Choroid plexus epithelial cell (primary cell): Measurements from ENCODE around the gene C2orf15.

Experiments used
- DNase-seq: peaks from one replicate; pipeline ENCODE4 v3.0.0-alpha.2; 2010; ENCODE audit warnings: low read depth
- H3K4me3 ChIP-seq: 2 replicates; pipeline ENCODE4 v1.5.1; 2011; ENCODE audit warnings: low read depth, mild to moderate bottlenecking, control low read depth, low read length, moderate library complexity
- TF ChIP-seq, protein P1 (sequence below): conservative IDR thresholded peaks from 2 replicates; pipeline ENCODE4 v1.5.1; 2011; ENCODE audit warnings: low read depth, mild to moderate bottlenecking, control low read depth, inconsistent platforms, low read length, moderate library complexity

Gene C2orf15

DNA sequence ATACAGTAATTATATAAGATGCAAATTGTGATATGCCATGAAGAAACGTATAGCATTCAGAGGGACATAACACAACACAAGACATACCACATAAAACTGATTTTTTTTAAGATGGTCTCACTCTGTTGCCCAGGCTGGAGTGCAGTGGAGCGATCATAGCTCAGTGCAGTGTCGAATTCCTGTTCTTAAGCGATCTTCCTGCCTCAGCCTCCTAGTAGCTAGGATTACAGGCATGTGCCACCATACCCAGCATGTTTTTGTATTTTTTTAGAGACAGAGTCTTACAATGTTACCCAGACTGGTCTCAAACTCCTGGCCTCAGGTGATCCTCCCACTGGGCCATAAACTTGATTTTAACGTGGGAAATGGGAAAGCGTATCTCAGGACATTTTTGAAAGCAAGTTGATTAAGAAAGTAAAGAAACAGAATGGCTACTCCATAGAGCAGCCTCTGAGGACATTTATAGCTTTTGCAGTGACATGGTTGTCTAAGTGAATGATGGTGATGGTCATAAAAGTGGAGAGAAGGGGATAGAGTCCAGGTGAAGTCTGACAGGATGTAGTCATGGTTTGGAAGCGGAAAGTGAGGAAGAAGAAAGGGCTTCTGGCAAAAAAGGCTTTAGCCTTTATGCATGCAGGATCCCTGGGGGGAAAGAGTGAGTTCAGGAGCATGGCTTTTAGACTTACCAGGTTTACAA is 10.8 kb downstream of the C2orf15 start:
- DNase-seq: no peak
- TF ChIP-seq, protein P1, sequence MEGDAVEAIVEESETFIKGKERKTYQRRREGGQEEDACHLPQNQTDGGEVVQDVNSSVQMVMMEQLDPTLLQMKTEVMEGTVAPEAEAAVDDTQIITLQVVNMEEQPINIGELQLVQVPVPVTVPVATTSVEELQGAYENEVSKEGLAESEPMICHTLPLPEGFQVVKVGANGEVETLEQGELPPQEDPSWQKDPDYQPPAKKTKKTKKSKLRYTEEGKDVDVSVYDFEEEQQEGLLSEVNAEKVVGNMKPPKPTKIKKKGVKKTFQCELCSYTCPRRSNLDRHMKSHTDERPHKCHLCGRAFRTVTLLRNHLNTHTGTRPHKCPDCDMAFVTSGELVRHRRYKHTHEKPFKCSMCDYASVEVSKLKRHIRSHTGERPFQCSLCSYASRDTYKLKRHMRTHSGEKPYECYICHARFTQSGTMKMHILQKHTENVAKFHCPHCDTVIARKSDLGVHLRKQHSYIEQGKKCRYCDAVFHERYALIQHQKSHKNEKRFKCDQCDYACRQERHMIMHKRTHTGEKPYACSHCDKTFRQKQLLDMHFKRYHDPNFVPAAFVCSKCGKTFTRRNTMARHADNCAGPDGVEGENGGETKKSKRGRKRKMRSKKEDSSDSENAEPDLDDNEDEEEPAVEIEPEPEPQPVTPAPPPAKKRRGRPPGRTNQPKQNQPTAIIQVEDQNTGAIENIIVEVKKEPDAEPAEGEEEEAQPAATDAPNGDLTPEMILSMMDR: no peak
- H3K4me3 ChIP-seq: no peak overlapping the region

DNA sequence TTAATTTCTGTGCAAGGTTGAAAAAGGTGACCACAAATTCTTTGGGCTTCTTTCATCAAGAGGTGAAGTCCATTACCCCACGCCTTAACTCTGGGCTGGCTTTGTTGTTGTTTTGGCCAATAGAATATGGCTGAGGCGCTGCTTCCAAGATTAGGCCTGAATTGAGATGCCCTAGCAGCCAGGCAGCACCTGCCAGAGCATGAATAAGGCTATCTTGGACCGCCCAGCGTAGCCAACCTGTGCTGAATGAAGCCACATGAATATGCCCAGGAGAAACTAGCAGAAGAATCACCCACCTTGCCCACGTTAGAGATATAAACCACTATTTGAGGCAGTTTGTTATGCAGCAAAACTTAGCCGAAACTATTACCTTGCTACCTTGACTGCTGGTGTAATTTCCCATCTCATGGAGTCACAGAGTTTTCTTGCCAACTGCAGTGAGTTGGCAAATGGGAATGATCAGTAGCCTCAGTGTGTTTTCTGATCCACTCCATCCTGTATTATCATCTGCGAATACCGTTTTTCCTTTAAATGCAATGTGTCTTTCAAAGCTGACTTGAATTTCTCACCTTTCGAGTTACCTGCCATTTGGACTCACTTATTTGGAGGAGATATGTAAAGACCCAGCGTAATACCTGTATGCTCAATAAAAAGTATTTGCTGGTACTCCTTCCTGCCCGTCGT is 12.6 kb downstream of the C2orf15 start:
- DNase-seq: peak; percentile 12
- peak overlapping the region; percentile 87 for H3K4me3 ChIP-seq
- TF ChIP-seq, protein P1: no peak

DNA sequence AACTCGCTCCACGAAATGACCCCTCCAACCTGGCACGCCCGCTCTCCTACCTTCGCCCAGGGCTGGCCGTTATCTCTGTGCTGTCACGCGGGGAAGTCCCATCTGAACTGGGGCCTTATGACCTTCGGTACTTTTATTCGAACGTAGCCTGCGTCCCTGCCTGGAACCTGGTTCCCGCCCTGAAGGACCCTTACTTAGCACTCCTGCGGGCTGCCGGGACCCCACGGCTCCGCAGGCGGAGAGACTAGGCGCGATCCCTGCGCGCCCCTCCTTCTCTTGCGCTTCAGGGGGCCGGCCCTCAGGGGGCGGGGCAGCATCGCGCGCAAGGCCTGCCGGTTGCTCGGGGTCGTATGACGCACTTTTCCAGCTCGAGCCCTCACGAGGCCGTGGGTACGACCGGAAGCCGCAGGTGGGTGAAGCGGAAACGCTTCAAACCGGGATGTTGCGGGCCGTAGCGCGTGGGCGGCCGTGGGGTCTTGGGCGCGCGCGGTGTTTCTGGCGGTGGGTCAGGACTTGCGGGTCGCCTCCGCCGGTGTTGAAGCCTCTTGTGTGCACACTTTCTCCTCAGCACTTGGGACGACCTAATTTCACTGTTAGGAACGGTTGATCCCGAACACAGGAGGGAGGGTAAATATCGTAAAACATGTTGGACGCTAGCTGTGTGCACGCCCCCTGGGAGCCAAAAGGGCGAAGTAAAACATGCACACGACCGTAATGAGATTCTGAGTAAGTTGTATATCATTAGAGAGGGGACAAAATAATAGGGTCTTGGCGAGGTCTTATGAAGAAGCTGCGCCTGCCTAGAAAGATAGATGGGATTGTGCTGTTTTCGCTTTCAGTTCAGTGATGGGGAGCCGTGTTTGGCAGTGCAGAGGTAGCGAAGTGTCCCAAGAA is 13.4 kb downstream of the C2orf15 start, which contains the start of the genes LIPT1 and TSGA10:
LIPT1 (plus strand) TSS at position 325 of the 894 bp plus-strand sequence. CDS start 6,991 bp downstream, outside the sequence.
TSGA10 (minus strand) TSS at position 300 of the 894 bp plus-strand sequence. CDS start 45,503 bp downstream, outside the sequence.
- TF ChIP-seq, protein P1: peak; percentile 11
- DNase-seq: peak; percentile 91
- H3K4me3 ChIP-seq: peak within 1 kb of the TSS; percentile 87

DNA sequence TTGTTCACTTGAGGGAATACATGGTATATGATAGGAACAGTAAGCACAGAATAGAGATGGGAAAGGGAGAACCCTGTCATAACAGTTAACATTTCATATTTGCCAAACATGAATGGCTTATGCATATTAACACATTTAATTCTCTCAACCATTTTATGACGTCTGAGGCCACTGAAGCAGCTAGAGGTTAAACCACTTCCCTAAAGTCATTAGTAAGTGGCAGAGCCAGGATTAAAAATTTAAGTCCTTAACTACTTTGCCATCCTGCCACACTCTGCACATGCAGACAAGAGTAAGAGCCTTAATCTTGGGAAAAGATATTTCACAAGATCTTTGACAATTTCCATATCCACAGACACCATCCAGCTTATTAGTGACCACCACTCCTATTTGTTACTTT is 15.4 kb downstream of the C2orf15 start:
- no peak overlapping the region for H3K4me3 ChIP-seq
- no peak for DNase-seq
- TF ChIP-seq, protein P1: no peak

DNA sequence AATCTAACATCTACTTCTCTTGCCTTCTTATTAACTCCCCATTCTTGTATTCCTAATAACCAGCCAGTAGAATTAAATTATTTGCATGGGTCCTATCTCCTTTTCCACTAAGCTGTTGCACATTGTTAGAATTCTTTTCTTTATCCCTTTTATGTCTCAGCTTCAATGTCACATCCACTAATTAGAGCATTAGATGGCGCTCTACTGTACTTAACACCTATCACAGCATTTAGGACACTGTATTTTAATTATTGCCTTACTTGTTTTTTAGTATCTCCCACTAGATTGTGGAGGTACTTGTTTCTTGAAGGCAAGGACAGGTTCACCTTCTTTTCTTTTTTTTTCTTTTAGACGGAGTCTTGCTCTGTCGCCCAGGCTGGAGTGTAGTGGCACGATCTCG is 17.1 kb downstream of the C2orf15 start:
- no peak for DNase-seq
- no peak overlapping the region for H3K4me3 ChIP-seq
- TF ChIP-seq, protein P1: no peak

DNA sequence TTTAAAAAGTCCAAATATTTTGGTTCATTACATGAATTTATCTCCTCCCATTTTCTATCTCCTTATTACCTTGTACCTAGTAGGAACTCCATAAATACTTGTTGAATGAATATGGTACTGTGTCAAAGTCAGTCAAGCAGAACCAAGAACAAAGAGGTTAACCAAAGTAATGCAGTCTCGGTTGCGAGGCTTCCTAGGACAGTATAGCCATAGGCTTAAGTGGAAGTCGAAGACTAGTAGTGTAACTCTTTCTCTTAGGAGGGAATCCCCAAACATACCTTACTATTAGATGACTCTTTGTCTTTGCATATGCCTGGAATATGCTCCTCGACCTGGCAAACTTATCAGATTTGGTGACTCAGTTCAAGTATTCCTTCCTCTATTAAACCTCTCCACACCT is 18.1 kb downstream of the C2orf15 start:
- TF ChIP-seq, protein P1: no peak
- DNase-seq: no peak
- H3K4me3 ChIP-seq: no peak overlapping the region
